Testis (tissue), 2 donors: Measurements from ENCODE around the gene LSP1.

ENCODE experiments used
- POLR2A ChIP-seq: fragments of 450-650 bp; IDR thresholded peaks from one replicate; pipeline ENCODE4 v1.6.1; 2017; ENCODE audit warnings: antibody characterized with exemption, mild to moderate bottlenecking, moderate library complexity
- TF ChIP-seq, protein P1 (sequence below), 3 experiments: fragments of 450-650 bp in 2 of 3; fragments of 200-600 bp in 1 of 3; sonication (generic) in 1 of 3; IDR thresholded peaks; one replicate each; pipeline ENCODE4 v1.5.1; 2016 to 2019; ENCODE audit warnings: antibody characterized with exemption in 3 of 3, mild to moderate bottlenecking in 2 of 3, moderate library complexity in 1 of 3

DNA sequence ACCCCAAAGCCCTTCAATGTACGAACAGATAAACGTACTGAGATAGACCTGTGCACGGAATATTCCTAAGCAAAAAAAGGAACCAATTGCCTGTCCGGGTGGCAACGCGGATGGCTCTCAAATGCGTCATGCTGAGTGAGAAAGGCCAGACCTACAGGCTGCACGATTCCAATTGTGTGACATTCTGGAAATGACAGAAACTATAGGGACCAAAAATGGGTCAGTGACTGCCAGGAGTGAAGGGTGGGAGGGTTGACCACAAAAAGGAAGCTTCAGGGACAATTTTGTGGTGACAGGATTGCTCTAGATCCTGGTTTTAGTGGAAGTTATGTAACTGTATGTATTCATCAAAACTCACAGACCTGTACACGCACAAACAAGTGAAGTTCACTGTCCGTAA is 42.1 kb upstream of the LSP1 start:
- TF ChIP-seq, protein P1, sequence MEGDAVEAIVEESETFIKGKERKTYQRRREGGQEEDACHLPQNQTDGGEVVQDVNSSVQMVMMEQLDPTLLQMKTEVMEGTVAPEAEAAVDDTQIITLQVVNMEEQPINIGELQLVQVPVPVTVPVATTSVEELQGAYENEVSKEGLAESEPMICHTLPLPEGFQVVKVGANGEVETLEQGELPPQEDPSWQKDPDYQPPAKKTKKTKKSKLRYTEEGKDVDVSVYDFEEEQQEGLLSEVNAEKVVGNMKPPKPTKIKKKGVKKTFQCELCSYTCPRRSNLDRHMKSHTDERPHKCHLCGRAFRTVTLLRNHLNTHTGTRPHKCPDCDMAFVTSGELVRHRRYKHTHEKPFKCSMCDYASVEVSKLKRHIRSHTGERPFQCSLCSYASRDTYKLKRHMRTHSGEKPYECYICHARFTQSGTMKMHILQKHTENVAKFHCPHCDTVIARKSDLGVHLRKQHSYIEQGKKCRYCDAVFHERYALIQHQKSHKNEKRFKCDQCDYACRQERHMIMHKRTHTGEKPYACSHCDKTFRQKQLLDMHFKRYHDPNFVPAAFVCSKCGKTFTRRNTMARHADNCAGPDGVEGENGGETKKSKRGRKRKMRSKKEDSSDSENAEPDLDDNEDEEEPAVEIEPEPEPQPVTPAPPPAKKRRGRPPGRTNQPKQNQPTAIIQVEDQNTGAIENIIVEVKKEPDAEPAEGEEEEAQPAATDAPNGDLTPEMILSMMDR (IDR thresholded peaks at IDR 0.05), result no peak
- no peak for TF ChIP-seq POLR2A
